MG63 (cell line): ENCODE results near the gene LSMEM2. TPM values are rescaled to one million over a fixed set of nuclear protein-coding genes. Genes with fewer than 3 reads are reported as not detected.
"Not testable (repeated sequence)": the region's sequence is repeated elsewhere in the genome, so short reads cannot be mapped to it uniquely, and the experiment has no call there.

Source experiments
- DNase-seq: peaks from one replicate; pipeline ENCODE4 v3.0.0-alpha.2; 2020
- H3K27me3 ChIP-seq: fragments of 250-450 bp; sonication (Bioruptor Pico); 2 replicates; pipeline ENCODE4 v1.5.1; 2020; ENCODE audit warnings: mild to moderate bottlenecking, moderate library complexity
- H3K36me3 ChIP-seq: fragments of 250-450 bp; sonication (Bioruptor Pico); 2 replicates; pipeline ENCODE4 v1.5.1; 2020; ENCODE audit warnings: mild to moderate bottlenecking, moderate library complexity
- H3K4me3 ChIP-seq: fragments of 250-450 bp; sonication (Bioruptor Pico); 2 replicates; pipeline ENCODE4 v1.5.1; 2020; ENCODE audit warnings: mild to moderate bottlenecking, moderate library complexity
- H3K9me3 ChIP-seq: fragments of 250-450 bp; sonication (Bioruptor Pico); 2 replicates; pipeline ENCODE4 v1.5.1; 2020; ENCODE audit warnings: mild to moderate bottlenecking, moderate library complexity
- total RNA-seq: library from RNA; depleted of rRNA; stranded (reverse); fragments of >200 nt; shearing (Covaris generic); gene quantifications from 2 replicates; pipeline ENCODE4 v1.2.3, GENCODE V29; 2014; ENCODE audit warnings: low replicate concordance

Gene LSMEM2
- total RNA-seq, 1 experiment from 2014 or later: not detected

GRCh38 chr3:50298836-50299637, 20.1 kb downstream of the LSMEM2 start, which contains the start of the genes HYAL3 and NAA80:
Gene HYAL3, minus strand, starts transcription at chr3:50299405. Its CDS starts 3,803 bp downstream, at chr3:50295602.
Gene NAA80, minus strand, starts transcription at chr3:50299405. Its CDS starts 1,942 bp downstream, at chr3:50297463.
- no peaks in the 10 kb centered on the region for H3K27me3 ChIP-seq
- H3K4me3 ChIP-seq: peak within 1 kb of the TSS; percentile 65
- DNase-seq: peak; percentile 96
- no peaks in the 10 kb centered on the region for H3K36me3 ChIP-seq
- H3K9me3 ChIP-seq: no peaks in the 10 kb centered on the region

GRCh38 chr3:50299638-50299928, 20.7 kb downstream of the LSMEM2 start:
- Histone ChIP-seq H3K4me3 (peak overlapping the region; percentile 65), H3K27me3 (no peaks in the 10 kb centered on the region), H3K36me3 (no peaks in the 10 kb centered on the region), H3K9me3 (no peaks in the 10 kb centered on the region)
- no peak for DNase-seq

- Histone ChIP-seq H3K36me3 (no peaks in the 10 kb centered on the region), H3K4me3 (peak overlapping the region; percentile 65), H3K9me3 (no peaks in the 10 kb centered on the region), H3K27me3 (no peaks in the 10 kb centered on the region)
- no peak for DNase-seq
These were observed 21.2 kb downstream of the LSMEM2 start for GRCh38 chr3:50299929-50300680.

- Histone ChIP-seq H3K36me3 (no peaks in the 10 kb centered on the region), H3K4me3 (no peak overlapping the region), H3K27me3 (no peaks in the 10 kb centered on the region), H3K9me3 (no peaks in the 10 kb centered on the region)
- no peak for DNase-seq
These were observed 21.9 kb downstream of the LSMEM2 start for GRCh38 chr3:50300681-50301254.

GRCh38 chr3:50302095-50303012, 23.5 kb downstream of the LSMEM2 start:
- Histone ChIP-seq H3K4me3 (no peak overlapping the region), H3K9me3 (no peaks in the 10 kb centered on the region), H3K27me3 (no peaks in the 10 kb centered on the region), H3K36me3 (no peaks in the 10 kb centered on the region)
- no peak for DNase-seq

- no peaks in the 10 kb centered on the region for H3K27me3 ChIP-seq
- no peaks in the 10 kb centered on the region for H3K9me3 ChIP-seq
- no peak for DNase-seq
- H3K4me3 ChIP-seq: no peak within 1 kb of the TSS
- H3K36me3 ChIP-seq: no peaks in the 10 kb centered on the region
These were observed 24.3 kb downstream of the LSMEM2 start, which contains the start of gene HYAL1 for GRCh38 chr3:50303013-50303815. Gene HYAL1, minus strand, starts transcription at chr3:50303574. Its CDS starts 618 bp downstream, at chr3:50302956.

GRCh38 chr3:50304601-50305000, 25.7 kb downstream of the LSMEM2 start:
- no peak for DNase-seq
- Histone ChIP-seq H3K27me3 (no peaks in the 10 kb centered on the region), H3K4me3 (no peak overlapping the region), H3K36me3 (no peaks in the 10 kb centered on the region), H3K9me3 (no peaks in the 10 kb centered on the region)

- not testable (repeated sequence) for H3K4me3 ChIP-seq, H3K36me3 ChIP-seq, DNase-seq, H3K27me3 ChIP-seq, H3K9me3 ChIP-seq
These were observed 33.2 kb downstream of the LSMEM2 start for GRCh38 chr3:50312041-50312440.

- no peak for DNase-seq
- Histone ChIP-seq H3K4me3 (no peak overlapping the region), H3K36me3 (no peaks in the 10 kb centered on the region; the same call in none of the 2 replicates), H3K9me3 (no peaks in the 10 kb centered on the region), H3K27me3 (no peaks in the 10 kb centered on the region)
These were observed 35.5 kb downstream of the LSMEM2 start for GRCh38 chr3:50314342-50314741.

GRCh38 chr3:50314816-50315215, 35.9 kb downstream of the LSMEM2 start:
- no peaks in the 10 kb centered on the region for H3K27me3 ChIP-seq
- no peaks in the 10 kb centered on the region; the same call in none of the 2 replicates for H3K36me3 ChIP-seq
- no peak overlapping the region for H3K4me3 ChIP-seq
- H3K9me3 ChIP-seq: no peaks in the 10 kb centered on the region
- no peak for DNase-seq

GRCh38 chr3:50316657-50317242, 37.9 kb downstream of the LSMEM2 start:
- H3K4me3 ChIP-seq: no peak overlapping the region
- H3K27me3 ChIP-seq: no peaks in the 10 kb centered on the region
- DNase-seq: no peak
- no peaks in the 10 kb centered on the region for H3K9me3 ChIP-seq
- no peaks in the 10 kb centered on the region; the same call in none of the 2 replicates for H3K36me3 ChIP-seq

- no peak for DNase-seq
These were observed 38.4 kb downstream of the LSMEM2 start for GRCh38 chr3:50317300-50317699.

GRCh38 chr3:50318163-50318562, 39.3 kb downstream of the LSMEM2 start:
- Histone ChIP-seq H3K9me3 (no peaks in the 10 kb centered on the region), H3K27me3 (no peaks in the 10 kb centered on the region), H3K36me3 (no peaks in the 10 kb centered on the region; the same call in none of the 2 replicates), H3K4me3 (no peak overlapping the region)
- DNase-seq: no peak

More at GRCh38 chr3:50317300-50317699, 38.4 kb downstream of the LSMEM2 start:
- Histone ChIP-seq H3K9me3 (no peaks in the 10 kb centered on the region), H3K27me3 (no peaks in the 10 kb centered on the region), H3K4me3 (no peak overlapping the region), H3K36me3 (no peaks in the 10 kb centered on the region; the same call in none of the 2 replicates)

GRCh38 chr3:50318615-50319014, 39.7 kb downstream of the LSMEM2 start:
- H3K4me3 ChIP-seq: no peak overlapping the region
- no peaks in the 10 kb centered on the region for H3K9me3 ChIP-seq
- H3K36me3 ChIP-seq: no peaks in the 10 kb centered on the region; the same call in none of the 2 replicates
- no peaks in the 10 kb centered on the region for H3K27me3 ChIP-seq
- no peak for DNase-seq
